Fibroblast of pulmonary artery (primary cell): ENCODE results near the gene TRIM38.

Experiments used
- DNase-seq: peaks from one replicate; pipeline ENCODE4 v3.0.0-alpha.2; 2010; ENCODE audit warnings: low read depth
- H3K4me3 ChIP-seq: replicated peaks from 2 replicates; pipeline ENCODE4 v1.5.1; 2011; ENCODE audit warnings: low read depth, mild to moderate bottlenecking, control low read depth, low read length, moderate library complexity
- TF ChIP-seq, protein P1 (sequence below): IDR thresholded peaks from 2 replicates; pipeline ENCODE4 v1.5.1; 2011; ENCODE audit warnings: mild to moderate bottlenecking, control low read depth, low read length, inconsistent platforms; ENCODE audit errors: missing control alignments

The TRIM38 gene

DNA sequence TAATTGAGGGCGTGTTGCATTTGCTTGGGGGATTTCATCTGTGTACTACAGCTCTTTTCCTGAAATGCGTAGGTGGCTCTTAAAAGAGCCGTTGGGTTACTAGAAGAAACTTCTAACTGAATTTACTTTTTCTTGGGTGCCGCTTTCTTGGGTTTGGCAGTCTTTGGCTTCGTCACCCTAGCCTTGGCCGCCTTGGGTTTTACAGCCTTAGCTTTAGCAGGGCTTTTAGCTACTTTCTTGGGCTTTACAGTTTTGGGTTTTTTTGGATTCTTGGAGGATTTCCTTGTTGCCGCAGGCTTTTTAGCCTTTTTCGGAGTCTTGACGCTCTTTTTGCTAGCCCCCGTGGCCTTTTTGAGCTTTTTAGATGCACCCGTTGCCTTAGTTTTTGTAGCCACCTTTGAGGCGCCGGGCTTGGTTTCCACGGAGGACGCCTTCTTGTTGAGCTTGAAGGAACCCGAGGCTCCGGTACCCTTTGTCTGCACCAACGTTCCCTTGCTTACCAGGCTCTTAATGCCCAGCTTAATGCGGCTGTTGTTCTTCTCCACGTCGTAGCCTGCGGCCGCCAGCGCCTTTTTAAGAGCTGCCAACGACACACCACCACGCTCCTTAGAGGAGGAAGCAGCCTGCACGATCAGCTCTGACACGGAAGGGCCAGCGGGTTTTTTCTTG, 54.5 kb downstream of the TRIM38 start:
- peak overlapping the region; percentile 51 for H3K4me3 ChIP-seq
- DNase-seq, result peak; percentile 29
- TF ChIP-seq, protein P1, sequence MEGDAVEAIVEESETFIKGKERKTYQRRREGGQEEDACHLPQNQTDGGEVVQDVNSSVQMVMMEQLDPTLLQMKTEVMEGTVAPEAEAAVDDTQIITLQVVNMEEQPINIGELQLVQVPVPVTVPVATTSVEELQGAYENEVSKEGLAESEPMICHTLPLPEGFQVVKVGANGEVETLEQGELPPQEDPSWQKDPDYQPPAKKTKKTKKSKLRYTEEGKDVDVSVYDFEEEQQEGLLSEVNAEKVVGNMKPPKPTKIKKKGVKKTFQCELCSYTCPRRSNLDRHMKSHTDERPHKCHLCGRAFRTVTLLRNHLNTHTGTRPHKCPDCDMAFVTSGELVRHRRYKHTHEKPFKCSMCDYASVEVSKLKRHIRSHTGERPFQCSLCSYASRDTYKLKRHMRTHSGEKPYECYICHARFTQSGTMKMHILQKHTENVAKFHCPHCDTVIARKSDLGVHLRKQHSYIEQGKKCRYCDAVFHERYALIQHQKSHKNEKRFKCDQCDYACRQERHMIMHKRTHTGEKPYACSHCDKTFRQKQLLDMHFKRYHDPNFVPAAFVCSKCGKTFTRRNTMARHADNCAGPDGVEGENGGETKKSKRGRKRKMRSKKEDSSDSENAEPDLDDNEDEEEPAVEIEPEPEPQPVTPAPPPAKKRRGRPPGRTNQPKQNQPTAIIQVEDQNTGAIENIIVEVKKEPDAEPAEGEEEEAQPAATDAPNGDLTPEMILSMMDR, result no peak

DNA sequence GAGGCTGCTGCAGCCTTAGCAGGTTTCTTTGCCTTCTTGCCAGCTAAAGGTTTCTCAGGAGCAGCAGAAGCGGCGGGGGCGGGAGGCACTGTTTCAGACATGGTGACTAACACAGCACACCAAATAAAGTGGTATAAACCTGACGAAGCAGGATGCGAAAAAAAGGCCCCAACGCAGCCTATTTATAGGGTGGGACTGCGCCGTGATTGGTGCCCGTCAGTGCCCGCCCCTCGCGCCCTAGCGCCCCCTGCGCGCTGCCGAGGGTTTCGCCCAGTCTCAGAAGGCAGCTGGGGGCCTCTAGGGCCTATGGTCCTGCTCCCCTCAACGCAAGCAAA, 55.0 kb downstream of the TRIM38 start:
- TF ChIP-seq, protein P1, result peak; percentile 57
- peak overlapping the region; percentile 51 for H3K4me3 ChIP-seq
- peak; percentile 92 for DNase-seq

DNA sequence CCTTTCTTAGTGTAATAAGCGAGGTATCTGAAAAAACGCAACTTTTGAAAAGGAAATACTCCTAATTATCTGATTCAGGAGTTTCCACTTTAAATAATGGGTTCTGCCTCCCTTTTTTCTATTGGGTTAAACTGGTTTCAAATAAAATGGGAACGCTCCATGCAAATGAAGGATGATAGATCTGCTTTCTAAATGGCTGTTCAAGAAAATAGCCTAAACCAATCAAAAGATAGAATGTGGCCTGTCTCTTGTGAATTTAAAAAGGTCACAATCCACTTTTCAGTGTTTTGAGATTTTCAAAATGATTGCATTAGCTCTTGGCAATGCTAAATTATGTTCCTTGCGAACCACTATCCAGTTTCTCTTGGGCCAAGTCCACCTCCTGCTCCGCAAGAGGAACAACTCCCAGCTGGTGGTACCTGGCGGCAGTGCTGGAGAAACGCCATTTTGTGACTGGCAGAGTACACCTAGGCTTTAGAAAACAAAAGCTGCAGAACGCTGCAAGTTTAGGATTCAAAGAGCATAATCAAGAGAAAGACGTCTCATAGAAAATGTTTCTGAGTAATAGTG, 56.7 kb downstream of the TRIM38 start:
- no peak for DNase-seq
- no peak overlapping the region for H3K4me3 ChIP-seq
- TF ChIP-seq, protein P1, result no peak

DNA sequence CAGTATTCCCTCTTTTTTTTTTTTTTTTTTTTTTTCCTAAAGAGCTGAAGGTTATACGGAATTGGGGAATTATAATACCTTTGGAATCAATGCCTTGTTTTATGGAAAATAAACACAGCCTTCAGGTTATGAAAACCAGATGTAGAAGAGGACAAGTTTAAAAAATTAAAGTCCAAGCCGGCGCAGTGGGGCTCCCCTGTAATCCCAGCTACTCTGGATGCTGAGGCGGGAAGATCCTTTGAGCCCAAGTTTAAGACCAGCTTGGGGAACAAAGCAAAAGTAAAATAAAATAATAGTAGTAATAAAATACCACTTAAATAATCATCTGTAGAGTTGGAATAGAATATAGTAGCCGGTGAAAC, 57.3 kb downstream of the TRIM38 start:
- no peak for DNase-seq
- TF ChIP-seq, protein P1, result no peak
- H3K4me3 ChIP-seq, result peak overlapping the region; percentile 62

DNA sequence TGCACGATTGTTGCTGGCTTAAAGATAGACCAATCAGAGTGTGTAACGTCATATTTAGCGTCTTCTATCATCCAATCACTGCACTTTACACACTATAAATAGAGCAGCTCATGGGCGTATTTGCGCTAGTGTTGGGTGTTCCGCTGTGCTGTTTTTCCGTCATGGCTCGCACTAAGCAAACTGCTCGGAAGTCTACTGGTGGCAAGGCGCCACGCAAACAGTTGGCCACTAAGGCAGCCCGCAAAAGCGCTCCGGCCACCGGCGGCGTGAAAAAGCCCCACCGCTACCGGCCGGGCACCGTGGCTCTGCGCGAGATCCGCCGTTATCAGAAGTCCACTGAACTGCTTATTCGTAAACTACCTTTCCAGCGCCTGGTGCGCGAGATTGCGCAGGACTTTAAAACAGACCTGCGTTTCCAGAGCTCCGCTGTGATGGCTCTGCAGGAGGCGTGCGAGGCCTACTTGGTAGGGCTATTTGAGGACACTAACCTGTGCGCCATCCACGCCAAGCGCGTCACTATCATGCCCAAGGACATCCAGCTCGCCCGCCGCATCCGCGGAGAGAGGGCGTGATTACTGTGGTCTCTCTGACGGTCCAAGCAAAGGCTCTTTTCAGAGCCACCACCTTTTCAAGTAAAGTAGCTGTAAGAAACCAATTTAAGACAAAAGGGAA, 57.9 kb downstream of the TRIM38 start:
- TF ChIP-seq, protein P1, result no peak
- H3K4me3 ChIP-seq, result peak overlapping the region; percentile 62
- peak; percentile 97 for DNase-seq

DNA sequence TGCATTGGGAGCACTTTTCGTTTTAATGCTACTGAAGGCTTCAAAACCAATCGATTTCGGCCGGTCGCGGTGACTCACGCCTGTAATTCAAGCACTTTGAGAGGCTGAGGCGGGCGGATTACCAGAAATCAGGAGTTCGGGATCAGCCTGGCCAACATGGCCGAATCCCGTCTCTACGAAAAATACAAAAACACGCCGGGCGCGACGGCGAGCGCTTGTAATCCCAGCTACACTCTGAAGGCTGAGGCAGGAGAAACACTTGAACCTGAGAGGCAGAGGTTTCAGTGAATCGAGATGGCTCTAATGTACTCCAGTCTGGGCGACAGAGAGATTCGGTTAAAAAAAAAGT, 58.4 kb downstream of the TRIM38 start:
- TF ChIP-seq, protein P1, result no peak
- peak overlapping the region; percentile 62 for H3K4me3 ChIP-seq
- DNase-seq, result peak; percentile 77
